K562 (cell line): ENCODE measurements around the gene IL1RN. TPM values are rescaled to one million over a fixed set of nuclear protein-coding genes. Genes with fewer than 3 reads are reported as not detected.

Experiments used
- ATAC-seq: fragments of 200-7000 bp; cut with Tn5 transposase; 3 replicates; pipeline ENCODE4 v1.9.1; 2020; ENCODE audit warnings: moderate library complexity
- BruUV-seq: library from RNA; stranded (reverse); fragments of 400-500 nt; replicated peaks from 2 replicates; lab custom pipeline; 2021; lab: Mats Ljungman, UMichigan
- CTCF ChIA-PET: fragments of 300-600 bp; formaldehyde crosslinking; extraction: SDS; loops from one replicate; lab custom pipeline; 2021; ENCODE audit warnings: low intra/inter-chr PET ratio; lab: Yijun Ruan, JAX
- POLR2A ChIA-PET: fragments of 300-600, 350-650 bp; sonication (Branson Sonifier 250); formaldehyde crosslinking; extraction: SDS; loops from one replicate; lab custom pipeline; 2021; ENCODE audit warnings: antibody characterized with exemption, inconsistent platforms; lab: Yijun Ruan, JAX
- DNase-seq, 4 experiments: peaks; one replicate each; pipeline versions ENCODE4 v3.0.0 to v3.0.0-alpha.2; 2011 to 2018; ENCODE audit warnings: low spot score in 3 of 4, mixed read lengths in 3 of 4; ENCODE audit errors: extremely low read depth in 1 of 4
- FAIRE-seq: peaks from 2 replicates; lab custom pipeline; 2011; peaks lifted over from hg19 to GRCh38; lab: Jason Lieb, UNC
- H2AFZ ChIP-seq: 2 replicates; pipeline ENCODE4 v1.6.0; 2011; ENCODE audit warnings: low read depth, low read length, control low read depth, inconsistent platforms
- H3K27ac ChIP-seq: fragments of 200-600 bp; 3 replicates; pipeline ENCODE4 v1.8.0; 2011; ENCODE audit warnings: low read depth, mild to moderate bottlenecking, control low read depth, inconsistent platforms, low read length, moderate library complexity, mixed read lengths; ENCODE audit errors: extremely low read depth
- H3K27me3 ChIP-seq, 2 experiments: fragments of 300-600 bp in 1 of 2; 2 replicates in 1 of 2; 3 replicates in 1 of 2; pipeline versions ENCODE4 v1.6.0 to v1.8.0; 2011; ENCODE audit warnings: inconsistent platforms in 2 of 2, low read length in 2 of 2, mild to moderate bottlenecking in 1 of 2, mixed read lengths in 1 of 2, moderate library complexity in 1 of 2; ENCODE audit not compliant: control insufficient read depth in 2 of 2, insufficient read depth in 2 of 2
- H3K36me3 ChIP-seq: fragments of 300-600 bp; 3 replicates; pipeline ENCODE4 v1.8.0; 2011; ENCODE audit warnings: mild to moderate bottlenecking, low read length, inconsistent platforms; ENCODE audit not compliant: control insufficient read depth, insufficient read depth
- H3K4me1 ChIP-seq, 2 experiments: fragments of 200-600 bp in 1 of 2; replicated peaks in 1 of 2; 2 replicates in 1 of 2; 3 replicates in 1 of 2; pipeline versions ENCODE4 v1.5.1 to v1.8.0; 2011; ENCODE audit warnings: inconsistent platforms in 2 of 2, low read length in 2 of 2, mild to moderate bottlenecking in 1 of 2, mixed read lengths in 1 of 2, moderate library complexity in 1 of 2; ENCODE audit not compliant: control insufficient read depth in 2 of 2, insufficient read depth in 2 of 2
- H3K4me2 ChIP-seq: 2 replicates; pipeline ENCODE4 v1.6.1; 2011; ENCODE audit warnings: low read length, control low read depth, inconsistent platforms, mixed read lengths; ENCODE audit not compliant: insufficient read depth
- H3K4me3 ChIP-seq: fragments of 200-600 bp; sonication (generic), shearing (Covaris generic); 2 replicates; pipeline ENCODE4 v1.5.1; 2016; ENCODE audit warnings: control low read depth, inconsistent platforms
- H3K79me2 ChIP-seq: fragments of 200-600 bp; 3 replicates; pipeline ENCODE4 v1.8.0; 2011; ENCODE audit warnings: low read length, inconsistent platforms; ENCODE audit not compliant: control insufficient read depth, insufficient read depth
- H3K9ac ChIP-seq, 2 experiments: 2 replicates each; pipeline versions ENCODE4 v1.6.0 to v1.6.1; 2011; ENCODE audit warnings: low read depth in 2 of 2, low read length in 2 of 2, control low read depth in 1 of 2, inconsistent platforms in 1 of 2, mild to moderate bottlenecking in 1 of 2, mixed read lengths in 1 of 2; ENCODE audit not compliant: insufficient read depth in 1 of 2
- H3K9me1 ChIP-seq: one replicate; pipeline ENCODE4 v1.6.0; 2011; ENCODE audit warnings: inconsistent platforms, mild to moderate bottlenecking, low read length, moderate library complexity; ENCODE audit not compliant: control insufficient read depth, insufficient read depth
- H3K9me3 ChIP-seq: replicated peaks from 2 replicates; pipeline ENCODE4 v1.5.1; 2011; ENCODE audit warnings: low read depth, low read length, inconsistent platforms; ENCODE audit not compliant: control insufficient read depth, insufficient read depth
- H4K20me1 ChIP-seq: replicated peaks from 2 replicates; pipeline ENCODE4 v1.6.1; 2011; ENCODE audit warnings: low read length, inconsistent platforms, mixed read lengths; ENCODE audit not compliant: control insufficient read depth, insufficient read depth
- CBFA2T3 ChIP-seq: fragments of 450-650 bp; IDR thresholded peaks from 2 replicates; pipeline ENCODE4 v1.6.1; 2017
- JUND ChIP-seq, 2 experiments: IDR thresholded peaks; 2 replicates in 1 of 2; 3 replicates in 1 of 2; pipeline ENCODE4 v1.6.1; 2011; ENCODE audit warnings: borderline replicate concordance in 2 of 2, low read depth in 2 of 2, low read length in 2 of 2, improper control_type of control experiment in 1 of 2, missing biosample characterization in 1 of 2, missing genetic modification characterization in 1 of 2, missing genetic modification reagents in 1 of 2
- NR2C2 ChIP-seq, 2 experiments: fragments of 200-800 bp in 1 of 2; sonication (Bioruptor generic) in 1 of 2; sonication (generic) in 1 of 2; formaldehyde crosslinking in 1 of 2; IDR thresholded peaks; 2 replicates each; pipeline versions ENCODE4 v1.6.1 to v1.8.0; 2016 to 2022; ENCODE audit warnings: mild to moderate bottlenecking in 1 of 2, missing compliant biosample characterization in 1 of 2, missing genetic modification characterization in 1 of 2, missing genetic modification reagents in 1 of 2
- REST ChIP-seq, 2 experiments: fragments of 450-650 bp; formaldehyde crosslinking in 1 of 2; IDR thresholded peaks; 2 replicates each; pipeline versions ENCODE4 v1.4.0 to v1.6.1; 2014 to 2020; ENCODE audit warnings: mild to moderate bottlenecking in 2 of 2, borderline replicate concordance in 1 of 2, low read depth in 1 of 2
- TCF3 ChIP-seq: sonication (generic); formaldehyde crosslinking; IDR thresholded peaks from 2 replicates; pipeline ENCODE4 v1.4.0; 2020; ENCODE audit warnings: mild to moderate bottlenecking, missing genetic modification reagents
- TEAD1 ChIP-seq, 2 experiments: fragments of 450-650 bp in 1 of 2; sonication (generic) in 1 of 2; formaldehyde crosslinking; IDR thresholded peaks; 2 replicates each; pipeline versions ENCODE4 v1.4.0 to v1.8.0; 2020 to 2022; ENCODE audit warnings: mild to moderate bottlenecking in 2 of 2, missing genetic modification reagents in 1 of 2
- THAP12 ChIP-seq: fragments of 250-450 bp; sonication (Bioruptor Pico); IDR thresholded peaks from 2 replicates; pipeline ENCODE4 v1.9.0; 2021; ENCODE audit warnings: mild to moderate bottlenecking, inconsistent platforms
- ZNF76 ChIP-seq: fragments of 250-450 bp; sonication (Bioruptor Pico); IDR thresholded peaks from 2 replicates; pipeline ENCODE4 v1.4.0; 2020; ENCODE audit warnings: mild to moderate bottlenecking, moderate library complexity, borderline replicate concordance
- WGBS: fragments of 100-300 bp; shearing (Covaris generic); methylation state at CpG from one replicate; pipeline ENCODE4 v1.1.6; 2016; ENCODE audit warnings: low coverage, mixed read lengths; ENCODE audit not compliant: insufficient coverage; ENCODE audit errors: missing lambda C conversion rate; 5-methylcytosine and 5-hydroxymethylcytosine counted together
- in situ Hi-C: fragments of 300-500 bp; cut with MboI; formaldehyde crosslinking; loops from 4 replicates; pipeline ENCODE4 v1.15.0; 2018; ENCODE audit warnings: inconsistent platforms, mixed read lengths
- intact Hi-C: fragments of 100-400 bp; cut with micrococcal nuclease; formaldehyde crosslinking; loops from 2 replicates; pipeline ENCODE4 v1.14.2; 2022
- polyA plus RNA-seq, 8 experiments: library from polyadenylated mRNA; depleted of rRNA in 4 of 8; stranded (reverse) in 5 of 8; unstranded in 3 of 8; fragments of >200 nt; fragmentation: Nextera tagmentation in 2 of 8; fragmentation: Illumina TruSeq in 1 of 8; extraction: Ambion mirVana in 2 of 8; extraction: Trizol in 1 of 8; gene quantifications; 2 replicates each; pipeline versions ENCODE4 v1.2.1 to v1.2.3, GENCODE V29; 2011 to 2014; ENCODE audit warnings: inconsistent platforms in 1 of 8, missing spikeins in 1 of 8
- total RNA-seq, 7 experiments: library from RNA; depleted of rRNA in 6 of 7; stranded (reverse); fragments of >200 nt in 6 of 7; fragmentation: Illumina TruSeq in 2 of 7; extraction: Trizol in 2 of 7; gene quantifications; 2 replicates each; pipeline versions ENCODE4 v1.2.1 to v1.2.3, GENCODE V29; 2011 to 2021; ENCODE audit warnings: low replicate concordance in 1 of 7

The IL1RN gene
- total and polyA plus RNA-seq, 9 of the 15 experiments (the other 6 are each of a cell fraction or from before 2014, with no cell fraction given): 0.13 TPM; not detected in 8

GRCh38 chr2:113164215-113164929 lies 37.0 kb downstream of the IL1RN start:
- POLR2A ChIA-PET: interaction anchor here (0.6 to 4.7 kb wide), 3 partner anchors 11 to 29 kb away, joined by 3 to 32 read pairs (median 3); partner anchors contain the start of gene PSD4
- no peaks in the 10 kb centered on the region for H4K20me1 ChIP-seq
- H3K9ac ChIP-seq: no peak overlapping the region; a peak in 1 of 4 replicates
- no peak overlapping the region for H3K4me3 ChIP-seq
- H3K36me3 ChIP-seq: no peaks in the 10 kb centered on the region
- H3K27ac ChIP-seq: no peak overlapping the region
- intact Hi-C loops (no loop called here), in situ Hi-C loops (no loop called here)
- H3K27me3 ChIP-seq: no peaks in the 10 kb centered on the region
- no peaks in the 10 kb centered on the region for H3K9me1 ChIP-seq
- WGBS: 32% methylated on average over 10 of the region's 11 CpGs
- DNase-seq: peak in 3 of 4 experiments; percentile 28 to 57 (median 49)
- CTCF ChIA-PET: no interaction called here
- no TSS peak for BruUV-seq
- H3K79me2 ChIP-seq: no peaks in the 10 kb centered on the region
- FAIRE-seq: peak; percentile 80
- H3K9me3 ChIP-seq: no peaks in the 10 kb centered on the region
- H3K4me2 ChIP-seq: peak overlapping the region; percentile 60; the same call in 1 of the 2 replicates
- ATAC-seq: peak; percentile 82
- peaks cover 15 to 20% of the 10 kb centered on the region in 2 experiments; a peak in 4 of 5 replicates for H3K4me1 ChIP-seq
- peak overlapping the region; percentile 3; the same call in 1 of the 2 replicates for H2AFZ ChIP-seq
- TF ChIP-seq NR2C2 (CRISPR knock-in tag; IDR thresholded peaks at IDR 0.05) (no peak), NR2C2 (tag; IDR thresholded peaks at IDR 0.05) (peak; percentile 62; the same call in 1 of the 2 replicates), ZNF76 (CRISPR knock-in tag) (no peak), THAP12 (CRISPR knock-in tag) (no peak), JUND (IDR thresholded peaks at IDR 0.05; ENCODE audit: borderline replicate concordance, low read depth, low read length) (0 out of 2 replicates have a peak, but pooled peaks have one; percentile 12), JUND (tag; IDR thresholded peaks at IDR 0.05; ENCODE audit: borderline replicate concordance, low read depth, low read length) (peak; percentile 24; the same call in 1 of the 3 replicates), CBFA2T3 (0 out of 2 replicates have a peak, but pooled peaks have one; percentile 12), TEAD1 (CRISPR knock-in tag; IDR thresholded peaks at IDR 0.05) (0 out of 4 replicates have a peak, but pooled peaks of 1 of the 2 experiments have one; percentile 9), REST (IDR thresholded peaks at IDR 0.05; ENCODE audit: borderline replicate concordance) (peak; percentile 55), REST (CRISPR knock-in tag; IDR thresholded peaks at IDR 0.05; ENCODE audit: low read depth) (no peak), TCF3 (CRISPR knock-in tag) (peak; percentile 18; the same call in 1 of the 2 replicates)
